Activated CD4-positive, alpha-beta memory T cell treated with anti-CD3 and anti-CD28 coated beads, Interleukin-2, amount 10 ng/mL, durations not matched to agents 7 days and 5 days (primary cell): ENCODE data around the gene RRAS. TPM values are rescaled to one million over a fixed set of nuclear protein-coding genes. Genes with fewer than 3 reads are reported as not detected.

Source experiments
- CTCF ChIA-PET: fragments of 350-600 bp; sonication (Branson Sonifier 250); formaldehyde crosslinking; loops from one replicate; lab custom pipeline; 2021; ENCODE audit warnings: antibody characterized with exemption, inconsistent platforms; lab: Charles Lee
- POLR2A ChIA-PET: fragments of 350-600 bp; sonication (Branson Sonifier 250); formaldehyde crosslinking; loops from one replicate; lab custom pipeline; 2021; ENCODE audit warnings: antibody characterized with exemption; lab: Charles Lee
- DNase-seq: peaks from one replicate; pipeline ENCODE4 v3.0.0-alpha.2; 2020
- H3K27ac Mint-ChIP-seq: one replicate; pipeline ENCODE4 v1.8.0; 2021; ENCODE audit warnings: mild to moderate bottlenecking, mixed read lengths
- H3K27me3 Mint-ChIP-seq: one replicate; pipeline ENCODE4 v1.8.0; 2021; ENCODE audit warnings: mixed read lengths
- H3K36me3 Mint-ChIP-seq: one replicate; pipeline ENCODE4 v1.8.0; 2021; ENCODE audit warnings: low read depth, mixed read lengths
- H3K4me1 Mint-ChIP-seq: one replicate; pipeline ENCODE4 v1.8.0; 2021; ENCODE audit warnings: mixed read lengths
- H3K4me3 Mint-ChIP-seq: one replicate; pipeline ENCODE4 v1.8.0; 2021; ENCODE audit warnings: mild to moderate bottlenecking, mixed read lengths
- H3K9me3 Mint-ChIP-seq: one replicate; pipeline ENCODE4 v1.8.0; 2021; ENCODE audit warnings: mixed read lengths
- total RNA-seq, 2 experiments: library from RNA; stranded (reverse); gene quantifications; one replicate each; pipeline ENCODE4 v1.2.3, GENCODE V29; 2021

Gene RRAS
- 10 to 100 TPM; 17.8 to 18.1 TPM for total RNA-seq

DNA sequence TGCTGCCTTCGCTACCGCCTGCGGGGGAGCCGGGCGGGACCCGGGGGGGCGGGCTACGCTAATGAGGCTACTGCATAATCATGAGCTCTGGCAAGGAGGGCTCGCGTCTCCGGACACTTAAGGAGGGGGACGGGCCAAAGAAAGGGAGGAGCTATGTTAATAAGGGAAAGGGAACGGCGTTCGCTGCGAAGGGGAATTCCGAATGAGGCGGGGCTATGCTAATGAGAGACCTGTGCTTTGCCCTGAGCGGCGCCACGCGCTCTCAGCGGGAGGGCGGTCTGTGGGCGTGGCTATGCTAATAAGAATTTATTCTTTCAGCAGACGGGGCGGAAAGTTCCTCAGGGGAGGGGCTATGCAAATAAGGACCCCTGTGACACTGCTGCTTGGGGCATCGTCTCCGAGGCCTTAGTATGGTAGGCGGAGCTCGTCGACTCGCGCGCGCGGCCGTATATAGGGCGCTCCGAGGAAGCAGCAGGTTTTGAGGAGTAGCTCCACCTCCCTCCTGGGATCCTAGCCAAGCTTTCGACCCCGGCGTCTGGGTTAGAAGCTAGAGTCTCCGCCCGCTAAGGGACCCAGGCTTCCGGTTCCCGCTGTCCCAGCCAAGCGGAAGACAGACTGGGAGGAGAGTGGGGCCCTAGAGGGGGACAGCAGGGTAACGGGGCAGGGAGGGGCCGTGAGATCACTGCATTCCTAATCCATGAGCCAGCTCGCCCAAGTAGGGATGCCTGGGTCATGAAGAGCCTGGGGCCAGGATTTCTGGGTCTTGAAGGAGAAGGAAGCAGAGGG lies at the start of gene RRAS:
RRAS (minus strand) TSS at position 31 of the 786 bp plus-strand sequence. CDS start 45 bp downstream, outside the sequence.
- Mint-ChIP-seq H3K4me1 (peaks cover 59% of the 10 kb centered on the region), H3K4me3 (peak within 1 kb of the TSS; percentile 98), H3K27ac (peak within 1 kb of the TSS; percentile 94), H3K27me3 (peaks cover 6% of the 10 kb centered on the region), H3K9me3 (no peaks in the 10 kb centered on the region), H3K36me3 (peaks cover 14% of the 10 kb centered on the region)
- peak; percentile 100 for DNase-seq
- ChIA-PET CTCF (interaction anchor here (0.7 to 5.2 kb wide), 15 partner anchors 24 to 647 kb away, joined by 3 to 90 read pairs (median 4); partner anchors contain the start of genes LIN7B, PRMT1 and RUVBL2), POLR2A (interaction anchor here (0.7 to 6.1 kb wide), 16 partner anchors 9 to 305 kb away, joined by 3 to 91 read pairs (median 3); partner anchors contain the start of genes ALDH16A1, BCL2L12, CD37 and IRF3)

DNA sequence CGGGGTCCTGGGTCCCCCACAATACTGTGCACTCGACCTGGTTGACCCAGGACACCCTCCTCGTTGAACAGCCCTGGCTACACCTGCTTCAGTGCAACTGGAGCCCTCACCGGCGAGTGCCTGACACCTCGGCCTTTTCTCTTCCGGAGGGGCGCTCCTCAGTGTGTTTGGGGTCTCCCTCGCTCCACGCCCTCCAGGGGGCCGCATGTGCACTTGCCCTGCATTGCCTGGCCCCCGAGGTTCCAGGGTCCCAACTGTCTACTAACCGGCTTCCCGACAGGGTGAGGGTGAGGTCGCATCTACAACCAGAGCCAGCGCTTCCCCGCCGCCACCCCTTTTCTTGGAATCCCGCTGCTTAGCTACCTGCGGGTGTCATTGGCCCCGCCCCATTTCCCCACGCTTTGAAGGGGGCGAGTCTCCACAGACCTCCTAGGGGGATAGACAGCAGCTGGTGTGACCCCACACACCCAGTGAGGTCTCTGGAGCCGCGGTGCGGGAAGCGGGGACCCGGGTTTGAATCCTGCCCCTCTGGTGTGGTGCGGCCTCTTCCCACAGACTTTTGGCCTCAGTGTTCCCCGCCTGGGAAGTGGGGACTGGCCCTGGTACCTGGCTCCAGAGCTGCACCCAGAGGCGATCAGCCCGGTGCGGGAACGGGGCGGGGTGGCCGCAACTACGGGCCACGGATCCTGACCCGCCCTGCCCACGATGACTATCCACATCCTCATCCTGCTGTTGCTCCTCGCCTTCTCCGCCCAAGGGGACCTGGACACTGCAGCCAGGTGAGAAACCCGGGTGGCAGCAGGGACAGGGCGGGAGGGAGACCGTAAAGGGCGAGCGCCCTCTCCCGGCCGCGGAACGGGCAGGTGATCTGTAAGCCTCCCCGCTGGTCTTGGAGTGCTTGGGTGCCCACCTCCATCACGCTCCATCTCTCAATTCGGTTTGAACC lies 49.5 kb upstream of the RRAS start, which contains the start of gene ADM5:
ADM5 (plus strand) TSS at position 462 of the 946 bp plus-strand sequence; CDS start at position 706, 244 bp downstream.
- POLR2A ChIA-PET, result interaction anchor here (1.1 kb wide), 1 partner anchor 10 kb away, joined by 5 read pairs; no protein-coding TSS in a partner anchor
- DNase-seq, result peak; percentile 35

DNA sequence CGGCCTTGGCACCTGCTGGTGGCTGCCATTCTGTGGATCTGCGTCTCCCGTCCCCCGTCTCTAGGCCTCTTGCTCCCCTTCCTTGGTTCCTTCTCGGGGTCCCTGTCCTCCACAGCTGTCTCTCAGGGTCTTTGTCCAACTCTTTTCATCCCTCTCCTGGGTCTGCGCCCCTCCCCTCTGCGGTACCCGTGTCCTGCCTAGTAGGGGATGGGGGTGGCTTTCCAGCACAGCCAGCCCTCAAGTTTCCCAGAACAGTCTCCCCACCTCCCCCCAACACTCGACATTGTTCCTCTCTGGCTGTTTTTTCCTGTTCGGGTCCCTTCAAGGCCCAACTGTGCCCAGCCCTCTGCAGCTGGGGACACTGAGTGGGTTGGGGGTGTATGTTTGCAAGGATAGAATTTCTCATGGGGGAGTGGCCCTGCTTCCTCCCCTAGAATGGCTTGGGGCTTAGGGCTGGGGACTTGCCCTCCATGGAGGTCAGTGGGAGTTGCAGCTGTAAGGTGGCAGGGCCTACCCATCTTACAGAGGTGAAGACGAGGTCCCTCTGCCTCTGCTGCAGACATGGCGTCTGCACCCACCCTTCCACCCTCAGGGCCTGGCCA lies 48.7 kb upstream of the RRAS start:
- CTCF ChIA-PET, result interaction anchor here (0.8 to 1.0 kb wide), 2 partner anchors 9 to 12 kb away, joined by 3 to 4 read pairs; no protein-coding TSS in a partner anchor
- no peaks in the 10 kb centered on the region for H3K9me3 Mint-ChIP-seq
- H3K27me3 Mint-ChIP-seq, result peaks cover 22% of the 10 kb centered on the region
- DNase-seq, result no peak
- POLR2A ChIA-PET, result no interaction called here
- peaks cover 36% of the 10 kb centered on the region for H3K36me3 Mint-ChIP-seq
- H3K27ac Mint-ChIP-seq, result no peak overlapping the region
- H3K4me3 Mint-ChIP-seq, result no peak overlapping the region
- peaks cover 33% of the 10 kb centered on the region for H3K4me1 Mint-ChIP-seq

More for the DNA sequence above, 49.5 kb upstream of the RRAS start, which contains the start of gene ADM5:
- Mint-ChIP-seq H3K27ac (no peak within 1 kb of the TSS), H3K4me1 (peaks cover 33% of the 10 kb centered on the region), H3K4me3 (peak within 1 kb of the TSS; percentile 65), H3K27me3 (peaks cover 22% of the 10 kb centered on the region), H3K36me3 (peaks cover 28% of the 10 kb centered on the region), H3K9me3 (no peaks in the 10 kb centered on the region)
- CTCF ChIA-PET, result interaction anchor here (0.6 to 1.0 kb wide), 2 partner anchors 17 to 244 kb away, joined by 3 read pairs; no protein-coding TSS in a partner anchor

DNA sequence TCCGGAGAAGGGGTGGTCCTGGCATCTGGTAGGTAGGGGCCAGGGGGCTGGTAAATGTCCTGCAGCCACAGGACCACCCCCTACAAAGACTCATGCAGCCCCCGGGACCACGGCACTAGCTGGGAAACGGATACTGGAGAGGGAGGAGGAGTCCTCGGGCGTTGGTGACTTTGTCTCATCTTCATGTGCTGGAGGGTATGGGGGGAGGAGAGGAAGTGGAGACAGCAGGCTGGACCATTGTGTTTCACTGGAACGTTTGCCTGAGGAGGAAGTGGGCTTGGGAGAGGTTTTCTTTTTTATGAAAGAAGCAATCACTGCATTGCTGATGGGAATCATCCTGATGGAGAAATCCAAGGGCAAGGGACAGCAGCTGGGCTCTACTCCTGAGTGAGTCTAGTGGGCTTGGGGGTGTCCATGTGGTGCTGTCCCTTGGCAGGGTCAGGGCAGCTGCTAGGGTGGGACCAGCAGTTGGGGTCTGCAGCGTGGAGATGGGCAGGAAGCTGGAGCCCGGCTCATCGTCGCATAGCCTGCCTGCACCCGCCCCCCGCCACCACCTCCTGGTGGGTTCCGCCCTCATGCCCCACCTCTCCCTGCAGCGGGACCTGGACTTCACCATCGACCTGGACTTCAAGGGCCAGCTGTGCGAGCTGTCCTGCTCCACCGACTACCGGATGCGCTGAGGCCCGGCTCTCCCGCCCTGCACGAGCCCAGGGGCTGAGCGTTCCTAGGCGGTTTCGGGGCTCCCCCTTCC lies 47.8 kb upstream of the RRAS start:
- ChIA-PET CTCF (interaction anchor here (0.8 to 1.3 kb wide), 4 partner anchors 8 to 117 kb away, joined by 3 to 4 read pairs (median 3); no protein-coding TSS in a partner anchor), POLR2A (no interaction called here)

DNA sequence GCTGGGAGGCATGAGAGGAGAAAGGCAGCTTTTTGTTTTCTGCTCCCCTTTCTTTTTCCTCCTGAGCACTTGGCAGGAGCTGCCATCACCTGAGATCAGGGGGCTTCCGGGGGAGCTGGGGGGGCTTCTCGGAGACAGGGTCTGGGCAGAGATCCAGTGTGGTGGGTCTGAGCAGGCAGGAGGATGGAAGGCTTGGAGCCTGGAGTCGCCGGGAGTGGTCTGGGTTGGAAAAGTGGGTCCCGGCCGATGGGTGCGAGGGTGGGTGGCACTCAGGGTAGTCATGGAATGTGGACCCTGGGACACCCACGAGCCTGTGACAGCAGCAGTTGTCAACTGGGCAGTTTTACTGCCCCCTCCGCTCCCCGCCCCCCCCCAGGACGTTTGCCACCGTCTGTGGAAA lies 47.2 kb upstream of the RRAS start:
- DNase-seq, result no peak
- Mint-ChIP-seq H3K4me1 (peaks cover 34% of the 10 kb centered on the region), H3K27me3 (peaks cover 14% of the 10 kb centered on the region), H3K27ac (no peak overlapping the region), H3K36me3 (peaks cover 41% of the 10 kb centered on the region), H3K4me3 (no peak overlapping the region), H3K9me3 (no peaks in the 10 kb centered on the region)
- CTCF ChIA-PET, result interaction anchor here (1.1 to 1.3 kb wide), 2 partner anchors 9 to 116 kb away, joined by 3 read pairs; no protein-coding TSS in a partner anchor
- POLR2A ChIA-PET, result interaction anchor here (0.6 kb wide), 1 partner anchor 71 kb away, joined by 3 read pairs; no protein-coding TSS in a partner anchor

More for the DNA sequence above, 47.8 kb upstream of the RRAS start:
- Mint-ChIP-seq H3K36me3 (peaks cover 37% of the 10 kb centered on the region), H3K4me1 (peaks cover 33% of the 10 kb centered on the region), H3K27ac (no peak overlapping the region), H3K9me3 (no peaks in the 10 kb centered on the region), H3K27me3 (peaks cover 19% of the 10 kb centered on the region), H3K4me3 (no peak overlapping the region)
- DNase-seq, result no peak

DNA sequence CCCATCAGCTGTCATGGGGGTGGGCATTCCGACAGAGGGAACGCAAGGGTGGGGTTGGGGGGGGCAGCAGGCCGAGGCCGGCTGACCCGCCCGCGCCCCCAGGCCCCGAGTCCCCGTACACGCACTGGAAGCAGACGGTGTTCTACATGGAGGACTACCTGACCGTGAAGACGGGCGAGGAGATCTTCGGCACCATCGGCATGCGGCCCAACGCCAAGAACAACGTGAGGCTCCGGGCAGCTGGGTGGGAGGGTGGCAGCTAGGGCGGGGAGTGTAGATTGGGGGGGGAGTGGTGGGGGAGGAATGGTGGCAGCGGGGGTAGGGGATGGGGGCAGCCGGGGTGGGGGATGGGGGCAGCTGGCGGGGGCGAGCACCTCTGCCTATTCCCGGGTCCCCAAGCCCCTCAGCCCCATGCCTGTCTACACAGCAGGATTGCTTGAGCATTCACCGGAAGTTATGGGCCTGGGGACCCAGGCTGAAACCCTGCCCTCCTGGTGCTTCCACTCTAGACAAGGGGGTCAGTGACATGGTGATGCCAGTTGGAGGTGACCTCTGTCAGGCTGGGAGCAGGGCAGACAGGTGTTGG lies 46.7 kb upstream of the RRAS start:
- ChIA-PET CTCF (interaction anchor here (1.1 to 1.3 kb wide), 2 partner anchors 8 to 116 kb away, joined by 3 read pairs; no protein-coding TSS in a partner anchor), POLR2A (interaction anchor here (0.6 kb wide), 1 partner anchor 71 kb away, joined by 3 read pairs; no protein-coding TSS in a partner anchor)
- Mint-ChIP-seq H3K36me3 (peaks cover 46% of the 10 kb centered on the region), H3K9me3 (no peaks in the 10 kb centered on the region), H3K4me3 (no peak overlapping the region), H3K27me3 (peaks cover 12% of the 10 kb centered on the region), H3K27ac (no peak overlapping the region), H3K4me1 (peaks cover 39% of the 10 kb centered on the region)
- no peak for DNase-seq

DNA sequence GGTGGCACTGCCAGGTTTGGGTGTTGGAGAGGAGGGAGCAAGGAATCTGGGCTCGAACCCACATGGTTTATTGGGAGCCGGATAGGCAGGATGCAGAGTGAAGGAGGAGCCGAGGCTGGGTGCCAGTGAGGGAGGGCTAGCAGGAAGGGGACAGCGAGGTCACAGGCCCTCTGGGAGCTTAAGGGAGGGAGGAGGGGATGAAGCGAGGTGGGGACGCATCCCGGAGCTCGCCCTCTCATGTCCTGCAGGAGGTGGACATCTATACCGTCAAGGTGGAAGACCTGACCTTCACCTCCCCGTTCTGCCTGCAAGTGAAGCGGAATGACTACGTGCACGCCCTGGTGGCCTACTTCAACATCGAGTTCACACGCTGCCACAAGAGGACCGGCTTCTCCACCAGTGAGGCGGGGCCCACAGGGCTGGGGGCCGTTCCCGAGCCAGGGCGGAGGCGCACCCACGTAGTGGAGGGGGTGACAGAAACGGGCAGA lies 45.9 kb upstream of the RRAS start:
- peaks cover 7% of the 10 kb centered on the region for H3K27me3 Mint-ChIP-seq
- ChIA-PET CTCF (interaction anchor here (0.6 to 0.8 kb wide), 2 partner anchors 14 to 177 kb away, joined by 3 read pairs; no protein-coding TSS in a partner anchor), POLR2A (no interaction called here)
- no peak overlapping the region for H3K4me3 Mint-ChIP-seq
- DNase-seq, result no peak
- H3K36me3 Mint-ChIP-seq, result peaks cover 48% of the 10 kb centered on the region
- H3K27ac Mint-ChIP-seq, result no peak overlapping the region
- H3K9me3 Mint-ChIP-seq, result no peaks in the 10 kb centered on the region
- peaks cover 36% of the 10 kb centered on the region for H3K4me1 Mint-ChIP-seq

DNA sequence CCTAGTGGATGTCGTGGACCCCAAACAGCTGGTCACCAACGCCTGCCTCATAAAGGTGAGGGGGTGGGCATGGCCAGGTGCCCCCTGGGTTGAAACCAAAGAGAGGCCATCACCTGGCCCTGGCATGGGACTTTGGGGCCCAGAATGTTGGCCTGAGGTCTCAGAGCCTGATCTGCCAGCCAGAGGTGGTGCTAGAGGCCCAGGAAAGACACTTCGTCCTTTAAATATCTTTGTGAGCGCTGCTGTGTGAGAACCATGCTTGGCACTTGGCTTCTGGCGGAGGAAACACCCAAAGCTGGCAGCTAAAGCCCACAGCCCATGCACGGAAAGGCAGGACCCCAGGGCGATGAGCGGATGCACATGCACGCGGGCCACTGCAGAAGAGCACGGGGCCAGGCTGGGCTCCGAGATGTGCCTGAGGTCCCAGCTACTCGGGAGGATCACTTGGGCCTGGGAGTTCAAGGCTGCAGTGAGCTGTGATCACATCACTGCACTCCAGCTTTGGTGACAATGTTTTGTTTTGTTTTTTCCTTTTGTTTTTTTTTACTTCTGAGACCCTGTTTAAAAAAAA lies 45.1 kb upstream of the RRAS start:
- peaks cover 36% of the 10 kb centered on the region for H3K4me1 Mint-ChIP-seq
- POLR2A ChIA-PET, result interaction anchor here (1.6 kb wide), 1 partner anchor 10 kb away, joined by 4 read pairs; no protein-coding TSS in a partner anchor
- no peak overlapping the region for H3K4me3 Mint-ChIP-seq
- H3K27ac Mint-ChIP-seq, result no peak overlapping the region
- H3K9me3 Mint-ChIP-seq, result no peaks in the 10 kb centered on the region
- no peaks in the 10 kb centered on the region for H3K27me3 Mint-ChIP-seq
- CTCF ChIA-PET, result interaction anchor here (0.6 to 0.8 kb wide), 2 partner anchors 15 to 177 kb away, joined by 3 read pairs; no protein-coding TSS in a partner anchor
- no peak for DNase-seq
- H3K36me3 Mint-ChIP-seq, result peaks cover 46% of the 10 kb centered on the region

DNA sequence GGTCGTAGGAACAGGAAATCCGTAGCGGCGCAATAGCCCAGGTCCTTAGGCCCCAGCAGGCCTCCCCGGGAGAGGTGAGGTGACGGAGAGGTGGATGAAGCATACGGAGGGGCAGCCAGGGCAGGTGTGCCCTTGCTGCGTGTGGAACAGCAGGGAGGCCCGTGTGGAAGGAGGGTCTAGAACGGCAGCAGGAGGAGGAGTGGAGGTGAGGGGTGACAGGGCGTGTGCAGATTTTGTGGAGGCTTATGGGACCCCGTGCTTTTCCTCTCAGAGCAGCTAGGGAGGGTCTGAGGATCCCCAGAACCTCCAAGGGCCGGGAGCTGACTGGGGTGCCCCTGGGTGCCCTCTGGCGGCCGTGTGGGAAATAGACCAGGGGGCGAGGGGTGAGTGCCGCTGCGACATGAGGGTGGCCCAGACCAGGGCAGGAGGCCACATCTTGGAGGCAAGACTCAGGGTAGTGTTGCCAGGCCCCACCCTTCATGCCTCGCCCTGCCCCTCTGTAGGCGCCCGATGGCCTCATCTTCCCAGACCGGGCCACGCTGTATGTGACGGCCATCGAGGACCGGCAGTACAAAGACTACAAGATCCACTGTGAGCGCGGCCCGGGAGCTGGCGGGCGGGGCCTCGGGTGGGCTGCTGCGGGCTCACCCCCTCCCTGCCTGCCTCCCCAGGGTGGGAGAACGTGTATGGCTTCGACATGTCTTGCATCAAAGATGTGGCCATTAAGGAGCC lies 44.5 kb upstream of the RRAS start:
- POLR2A ChIA-PET, result interaction anchor here (1.6 kb wide), 1 partner anchor 9 kb away, joined by 4 read pairs; no protein-coding TSS in a partner anchor
- Mint-ChIP-seq H3K27me3 (no peaks in the 10 kb centered on the region), H3K9me3 (no peaks in the 10 kb centered on the region), H3K27ac (peak overlapping the region; percentile 31), H3K36me3 (peaks cover 46% of the 10 kb centered on the region), H3K4me3 (no peak overlapping the region), H3K4me1 (peaks cover 37% of the 10 kb centered on the region)
- DNase-seq, result peak; percentile 36
- CTCF ChIA-PET, result interaction anchor here (0.7 to 1.3 kb wide), 3 partner anchors 33 to 181 kb away, joined by 3 to 4 read pairs (median 3); partner anchors contain the start of gene RRAS

DNA sequence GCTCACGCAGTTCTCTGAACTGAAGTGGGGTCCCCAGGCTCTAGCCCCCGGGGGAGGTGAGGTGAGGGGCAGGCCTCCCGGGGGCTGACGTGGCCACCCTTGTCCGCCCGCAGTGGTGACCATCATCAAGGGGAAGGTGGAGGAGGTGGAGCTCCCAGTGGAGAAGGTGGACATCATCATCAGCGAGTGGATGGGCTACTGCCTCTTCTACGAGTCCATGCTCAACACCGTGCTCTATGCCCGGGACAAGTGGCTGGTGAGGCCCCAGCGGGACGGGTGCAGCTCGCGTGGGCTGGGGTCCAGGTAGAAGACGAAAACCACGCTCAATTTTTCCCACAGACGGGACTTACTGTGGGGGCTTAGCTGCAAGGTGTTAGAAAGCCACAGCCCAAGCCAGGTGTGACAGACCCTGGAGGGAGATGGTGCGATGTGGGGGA lies 43.9 kb upstream of the RRAS start:
- Mint-ChIP-seq H3K4me1 (peaks cover 36% of the 10 kb centered on the region), H3K4me3 (no peak overlapping the region), H3K27me3 (no peaks in the 10 kb centered on the region), H3K9me3 (no peaks in the 10 kb centered on the region), H3K27ac (peak overlapping the region; percentile 31), H3K36me3 (peaks cover 46% of the 10 kb centered on the region)
- POLR2A ChIA-PET, result interaction anchor here (1.6 kb wide), 1 partner anchor 8 kb away, joined by 4 read pairs; no protein-coding TSS in a partner anchor
- DNase-seq, result no peak
- CTCF ChIA-PET, result interaction anchor here (0.7 to 1.3 kb wide), 3 partner anchors 34 to 181 kb away, joined by 3 to 4 read pairs (median 3); partner anchors contain the start of gene RRAS
